Psoas muscle (tissue), 8 donors: ENCODE measurements around the gene MUC22. TPM values are rescaled to one million over a fixed set of nuclear protein-coding genes. Genes with fewer than 3 reads are reported as not detected.
"Not testable (repeated sequence)": the region's sequence is repeated elsewhere in the genome, so short reads cannot be mapped to it uniquely, and the experiment has no call there.

Source experiments
- ATAC-seq, 4 donors: fragments of 200-7000 bp; cut with Tn5 transposase; one replicate each; pipeline ENCODE4 v1.9.1; 2020; ENCODE audit warnings: moderate library complexity in 3 of 4, mild to moderate bottlenecking in 2 of 4
- DNase-seq, 2 donors: peaks; one replicate each; pipeline ENCODE4 v3.0.0-alpha.2; 2020
- H3K27ac ChIP-seq: fragments of 200-600 bp; one replicate; pipeline ENCODE4 v1.8.0; 2022
- H3K27me3 ChIP-seq, 3 donors: fragments of 200-600 bp in 1 of 3; one replicate each; pipeline versions ENCODE4 v1.6.1 to v1.8.0; 2013 to 2022; ENCODE audit warnings: low read length in 2 of 3, mild to moderate bottlenecking in 2 of 3, moderate library complexity in 1 of 3; ENCODE audit not compliant: insufficient read depth in 3 of 3
- H3K36me3 ChIP-seq, 2 donors: fragments of 200-600 bp in 1 of 2; one replicate each; pipeline versions ENCODE4 v1.6.1 to v1.8.0; 2013 to 2022; ENCODE audit warnings: low read depth in 1 of 2, mild to moderate bottlenecking in 1 of 2, moderate library complexity in 1 of 2; ENCODE audit not compliant: insufficient read depth in 1 of 2
- H3K4me1 ChIP-seq: fragments of 200-600 bp; one replicate; pipeline ENCODE4 v1.8.0; 2022
- H3K4me3 ChIP-seq: fragments of 200-600 bp; one replicate; pipeline ENCODE4 v1.8.0; 2022; ENCODE audit warnings: mild to moderate bottlenecking
- H3K9me3 ChIP-seq: fragments of 200-600 bp; one replicate; pipeline ENCODE4 v1.8.0; 2022
- WGBS, 3 donors: extraction: QIAGEN DNeasy Blood & Tissue Kit; methylation state at CpG; one replicate each; pipeline versions ENCODE4 v1.1.6 to v1.1.7; 2013; 5-methylcytosine and 5-hydroxymethylcytosine counted together
- intact Hi-C, 2 donors: fragments of 100-400 bp; cut with DNase I; formaldehyde crosslinking; loops; one replicate each; pipeline versions ENCODE4 v1.11.0 to v1.14.2; 2022
- polyA plus RNA-seq, 3 donors: library from polyadenylated mRNA; stranded (reverse); fragments of 200-250 nt; gene quantifications; one replicate each; pipeline ENCODE4 v1.2.3, GENCODE V29; 2013
- total RNA-seq, 4 donors: library from RNA; stranded (reverse); fragmentation: NEBNext Ultra II Directional in 2 of 4; extraction: Animal tissue kit (Norgen Biotek cat#: 25700) in 2 of 4; gene quantifications; one replicate each; pipeline versions ENCODE4 v1.2.1 to v1.2.4, GENCODE V29; 2021 to 2023
- TF ChIP-seq, protein P1 (sequence below): fragments of 200-600 bp; IDR thresholded peaks from one replicate; pipeline ENCODE4 v1.8.0; 2022; ENCODE audit warnings: antibody characterized with exemption
- donor health status: healthy with polysubstance abuse.
- donor health status: DM: no; HTN: no; CAD: no; lungs with moderate emphysema.
- donor health status: Bipolar disorder and iron deficiency.
- donor health status: healthy.
- donor health status: DM: yes; HTN: yes; CAD: no.
- donor health status: DM: no; HTN: no; CAD: no.
- donor health status: DM: no; HTN: no; CAD: no.
- donor health status: DM: yes; HTN: yes; CAD: no.

MUC22 gene
- total and polyA plus RNA-seq, 7 donors, result 0.04 to 0.38 (median 0.08) TPM; not detected in 2

DNA sequence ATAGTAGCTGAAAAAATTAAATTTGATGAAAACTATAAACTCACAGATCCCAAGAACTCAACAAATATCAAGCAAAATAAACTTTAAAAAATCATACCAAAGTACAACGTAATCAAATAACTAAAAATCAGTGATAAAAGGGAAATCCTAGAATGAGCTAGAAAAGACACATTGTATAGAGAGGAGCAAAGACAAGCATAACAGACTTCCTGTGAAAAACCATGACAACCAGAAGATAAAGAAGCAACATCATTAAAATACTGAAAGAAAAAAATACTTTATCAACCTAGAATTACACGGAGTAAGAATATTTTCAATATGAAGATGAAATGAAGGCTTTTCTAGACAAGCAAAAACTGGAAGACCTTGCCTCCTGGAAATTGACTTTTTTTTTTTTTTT lies 9.8 kb downstream of the MUC22 start:
- H3K27ac ChIP-seq, result no peak overlapping the region
- intact Hi-C loops, result no loop called here
- peaks cover 4% of the 10 kb centered on the region for H3K9me3 ChIP-seq
- no peak for DNase-seq
- 76 to 89% (median 87%) methylated on average over 2 of the region's 2 CpGs for WGBS, 3 donors
- H3K4me3 ChIP-seq, result no peak overlapping the region
- H3K4me1 ChIP-seq, result no peaks in the 10 kb centered on the region
- TF ChIP-seq, protein P1, sequence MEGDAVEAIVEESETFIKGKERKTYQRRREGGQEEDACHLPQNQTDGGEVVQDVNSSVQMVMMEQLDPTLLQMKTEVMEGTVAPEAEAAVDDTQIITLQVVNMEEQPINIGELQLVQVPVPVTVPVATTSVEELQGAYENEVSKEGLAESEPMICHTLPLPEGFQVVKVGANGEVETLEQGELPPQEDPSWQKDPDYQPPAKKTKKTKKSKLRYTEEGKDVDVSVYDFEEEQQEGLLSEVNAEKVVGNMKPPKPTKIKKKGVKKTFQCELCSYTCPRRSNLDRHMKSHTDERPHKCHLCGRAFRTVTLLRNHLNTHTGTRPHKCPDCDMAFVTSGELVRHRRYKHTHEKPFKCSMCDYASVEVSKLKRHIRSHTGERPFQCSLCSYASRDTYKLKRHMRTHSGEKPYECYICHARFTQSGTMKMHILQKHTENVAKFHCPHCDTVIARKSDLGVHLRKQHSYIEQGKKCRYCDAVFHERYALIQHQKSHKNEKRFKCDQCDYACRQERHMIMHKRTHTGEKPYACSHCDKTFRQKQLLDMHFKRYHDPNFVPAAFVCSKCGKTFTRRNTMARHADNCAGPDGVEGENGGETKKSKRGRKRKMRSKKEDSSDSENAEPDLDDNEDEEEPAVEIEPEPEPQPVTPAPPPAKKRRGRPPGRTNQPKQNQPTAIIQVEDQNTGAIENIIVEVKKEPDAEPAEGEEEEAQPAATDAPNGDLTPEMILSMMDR, result no peak
- ATAC-seq, result no peak
- H3K36me3 ChIP-seq, result no peaks in the 10 kb centered on the region
- H3K27me3 ChIP-seq, result no peaks in the 10 kb centered on the region

DNA sequence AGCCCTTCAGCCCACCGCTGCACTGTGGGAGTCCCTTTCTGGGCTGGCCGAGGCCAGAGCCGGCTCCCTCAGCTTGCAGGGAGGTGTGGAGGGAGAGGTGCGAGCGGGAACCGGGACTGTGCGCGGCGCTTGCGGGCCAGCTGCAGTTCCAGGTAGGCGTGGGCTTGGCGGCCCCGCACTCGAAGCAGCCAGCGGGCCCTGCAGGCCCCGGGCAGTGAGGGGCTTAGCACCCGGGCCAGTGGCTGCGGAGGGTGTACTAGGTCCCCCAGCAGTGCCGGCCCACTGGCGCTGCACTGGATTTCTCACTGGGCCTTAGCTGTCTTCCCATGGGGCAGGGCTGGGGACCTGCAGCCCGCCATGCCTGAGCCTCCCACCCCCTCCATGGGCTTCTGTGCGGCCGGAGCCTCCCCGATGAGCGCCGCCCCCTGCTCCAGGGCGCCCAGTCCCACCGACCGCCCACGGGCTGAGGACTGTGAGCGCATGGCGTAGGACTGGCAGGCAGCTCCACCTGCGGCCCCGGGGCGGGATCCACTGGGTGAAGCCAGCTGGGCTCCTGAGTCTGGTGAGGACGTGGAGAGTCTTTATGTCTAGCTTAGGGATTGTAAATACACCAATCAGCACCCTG lies 10.5 kb downstream of the MUC22 start:
- WGBS, 3 donors, result 87 to 94% (median 93%) methylated on average over 21 to 36 of the region's 36 CpGs
- H3K27ac ChIP-seq, H3K4me1 ChIP-seq, intact Hi-C loops, ATAC-seq, H3K4me3 ChIP-seq, H3K27me3 ChIP-seq, H3K36me3 ChIP-seq, H3K9me3 ChIP-seq, DNase-seq: not testable (repeated sequence)

DNA sequence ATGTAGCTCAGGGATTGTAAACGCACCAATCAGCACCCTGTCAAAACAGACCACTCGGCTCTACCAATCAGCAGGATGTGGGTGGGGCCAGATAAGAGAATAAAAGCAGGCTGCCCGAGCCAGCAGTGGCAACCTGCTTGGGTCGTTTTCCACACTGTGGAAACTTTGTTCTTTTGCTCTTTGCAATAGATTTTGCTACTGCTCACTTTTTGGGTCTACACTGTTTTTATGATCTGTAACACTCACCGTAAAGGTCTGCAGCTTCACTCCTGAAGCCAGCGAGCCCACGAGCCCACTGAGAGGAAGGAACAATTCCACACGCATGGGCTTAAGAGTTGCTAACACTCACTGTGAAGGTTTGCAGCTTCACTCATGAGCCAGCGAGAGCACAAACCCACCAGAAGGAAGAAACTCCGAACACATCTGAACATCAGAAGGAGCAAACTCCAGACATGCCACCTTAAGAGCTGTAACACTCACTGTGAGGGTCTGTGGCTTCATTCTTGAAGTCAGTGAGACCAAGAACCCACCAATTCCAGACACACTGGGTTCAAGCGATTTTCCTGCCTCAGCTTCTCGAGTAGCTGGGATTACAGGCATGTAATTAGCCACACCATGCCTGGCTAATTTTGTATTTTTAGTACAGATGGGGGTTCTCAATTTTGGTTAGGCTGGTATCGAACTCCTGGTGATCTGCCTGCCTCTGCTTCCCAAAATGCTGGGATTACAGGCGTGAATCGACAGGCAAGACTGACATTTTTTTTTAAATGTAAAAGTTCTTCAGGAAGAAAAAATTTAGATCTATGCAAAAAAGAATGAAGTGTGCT lies 11.6 kb downstream of the MUC22 start:
- H3K27me3 ChIP-seq, H3K4me3 ChIP-seq, intact Hi-C loops, H3K9me3 ChIP-seq, H3K36me3 ChIP-seq, ATAC-seq, H3K27ac ChIP-seq, H3K4me1 ChIP-seq, DNase-seq: not testable (repeated sequence)
- 69 to 79% (median 76%) methylated on average over 15 of the region's 15 CpGs for WGBS, 3 donors

DNA sequence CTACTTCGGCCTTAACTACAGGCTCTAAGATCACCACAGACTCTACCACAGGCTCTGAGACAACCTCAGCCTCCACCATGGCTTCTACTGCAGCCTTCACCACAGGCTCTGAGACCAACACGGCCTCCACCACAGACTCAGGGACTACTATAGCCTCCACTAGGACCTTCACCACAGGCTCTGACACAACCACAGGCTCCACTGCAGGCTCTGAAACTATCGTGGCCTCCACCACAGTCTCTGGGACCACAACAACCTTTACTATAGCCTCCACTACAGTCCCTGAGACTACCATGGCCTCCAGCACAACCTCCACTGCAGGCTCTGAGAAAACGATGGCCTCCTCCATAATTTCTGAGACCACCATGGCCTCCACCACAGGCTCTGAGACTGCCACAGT lies 15.3 kb downstream of the MUC22 start:
- H3K4me3 ChIP-seq, result no peak overlapping the region
- no peak overlapping the region for H3K27ac ChIP-seq
- WGBS, 3 donors, result 74 to 83% (median 75%) methylated on average over 4 of the region's 4 CpGs
- no peaks in the 10 kb centered on the region for H3K4me1 ChIP-seq
- intact Hi-C loops, result no loop called here
- TF ChIP-seq, protein P1, result no peak
- H3K27me3 ChIP-seq, result peaks cover 0 to 3% (median 2%) of the 10 kb centered on the region in 3 donors
- ATAC-seq (no peak), DNase-seq (no peak)
- peaks cover 4% of the 10 kb centered on the region for H3K9me3 ChIP-seq
- no peaks in the 10 kb centered on the region for H3K36me3 ChIP-seq

DNA sequence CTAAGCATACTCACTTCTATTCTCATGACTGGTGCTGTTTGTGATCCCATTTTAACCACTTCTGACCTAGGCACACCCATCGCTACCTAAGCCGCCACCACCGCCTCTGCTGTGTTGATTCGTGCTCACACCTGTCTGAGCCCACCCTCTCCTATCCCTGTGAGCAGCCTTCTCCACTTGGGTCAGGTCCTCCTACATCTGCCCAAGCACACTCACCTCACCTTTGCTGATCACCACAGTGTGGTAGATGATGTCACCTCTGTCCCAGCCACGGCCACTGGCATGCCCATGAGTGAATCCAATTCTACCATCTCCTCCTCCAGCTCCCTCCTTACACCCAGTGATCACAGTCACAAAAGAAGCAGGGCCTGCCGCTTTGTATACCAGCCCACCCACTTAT lies 20.8 kb downstream of the MUC22 start:
- Histone ChIP-seq H3K4me1 (no peaks in the 10 kb centered on the region), H3K27me3 (peaks cover 0 to 3% (median 2%) of the 10 kb centered on the region in 3 donors), H3K27ac (no peak overlapping the region), H3K36me3 (no peaks in the 10 kb centered on the region), H3K4me3 (no peak overlapping the region), H3K9me3 (no peaks in the 10 kb centered on the region)
- ATAC-seq (no peak), DNase-seq (no peak)
- 78 to 89% (median 83%) methylated on average over 6 of the region's 6 CpGs for WGBS, 3 donors
- TF ChIP-seq, protein P1, result no peak
- intact Hi-C loops, result no loop called here
